ENCODE results near the gene NUBP2. TPM values are rescaled to one million over a fixed set of nuclear protein-coding genes. Genes with fewer than 3 reads are reported as not detected.
A peak's percentile ranks its signal among the peaks of the same experiment; 100 is the strongest.

The NUBP2 gene
- total RNA-seq, 1 experiment from 2014 or later, result 65.3 TPM

- POLR2A ChIA-PET, result no interaction called here
- no peak for TF ChIP-seq CTCF (IDR thresholded peaks at IDR 0.05; ENCODE audit: insufficient read depth in 1 of 2, low read depth in 1 of 2, low read length in 1 of 2, severe bottlenecking in 1 of 2, unreplicated experiment in 1 of 2)
- no peaks in the 10 kb centered on the region for H3K27me3 Mint-ChIP-seq (ENCODE audit: insufficient read depth, unreplicated experiment)
- Histone ChIP-seq H3K27me3 (replicated peaks; ENCODE audit: control insufficient read depth, insufficient read depth, low read length) (no peaks in the 10 kb centered on the region), H3K9me3 (no peaks in the 10 kb centered on the region), H3K4me1 (peaks cover 13% of the 10 kb centered on the region; the same call in 1 of the 2 replicates), H3K4me3 (ENCODE audit: low read depth, low read length) (no peak overlapping the region), H3K36me3 (ENCODE audit: control insufficient read depth, insufficient read depth, low read length) (no peaks in the 10 kb centered on the region)
- CTCF ChIA-PET, result no interaction called here
- H3K9me3 Mint-ChIP-seq (ENCODE audit: unreplicated experiment), result no peaks in the 10 kb centered on the region
- H3K4me3 Mint-ChIP-seq (ENCODE audit: unreplicated experiment), result no peak overlapping the region
- H3K4me1 Mint-ChIP-seq (ENCODE audit: low read depth, unreplicated experiment), result no peaks in the 10 kb centered on the region
- intact Hi-C loops (cut with micrococcal nuclease; ENCODE audit: unreplicated experiment), result no loop called here
- BruUV-seq (replicated peaks), result no TSS peak
- peaks cover 10% of the 10 kb centered on the region for H3K36me3 Mint-ChIP-seq (ENCODE audit: insufficient read depth, unreplicated experiment)
- no peak for DNase-seq
- no peak overlapping the region for H3K27ac Mint-ChIP-seq (ENCODE audit: unreplicated experiment)
Measured at GRCh38 chr16:1831186-1832075, 48.7 kb downstream of the NUBP2 start.

GRCh38 chr16:1832838-1833454 is 50.2 kb downstream of the NUBP2 start:
- H3K9me3 ChIP-seq, result no peaks in the 10 kb centered on the region
- Mint-ChIP-seq H3K27me3 (ENCODE audit: insufficient read depth, unreplicated experiment) (no peaks in the 10 kb centered on the region), H3K9me3 (ENCODE audit: unreplicated experiment) (no peaks in the 10 kb centered on the region), H3K36me3 (ENCODE audit: insufficient read depth, unreplicated experiment) (no peaks in the 10 kb centered on the region), H3K4me3 (ENCODE audit: unreplicated experiment) (no peak overlapping the region), H3K4me1 (ENCODE audit: low read depth, unreplicated experiment) (no peaks in the 10 kb centered on the region), H3K27ac (ENCODE audit: unreplicated experiment) (no peak overlapping the region)
- H3K4me3 ChIP-seq (ENCODE audit: low read depth, low read length), result no peak overlapping the region
- ChIA-PET CTCF (no interaction called here), POLR2A (no interaction called here)
- DNase-seq, result peak in 1 of 2 experiments; percentile 19
- H3K4me1 ChIP-seq, result peaks cover 13% of the 10 kb centered on the region; the same call in 1 of the 2 replicates
- BruUV-seq (replicated peaks), result no TSS peak
- no peaks in the 10 kb centered on the region for H3K36me3 ChIP-seq (ENCODE audit: control insufficient read depth, insufficient read depth, low read length)
- intact Hi-C loops (cut with micrococcal nuclease; ENCODE audit: unreplicated experiment), result no loop called here
- no peak for TF ChIP-seq CTCF (IDR thresholded peaks at IDR 0.05; ENCODE audit: insufficient read depth in 1 of 2, low read depth in 1 of 2, low read length in 1 of 2, severe bottlenecking in 1 of 2, unreplicated experiment in 1 of 2)
- H3K27me3 ChIP-seq (replicated peaks; ENCODE audit: control insufficient read depth, insufficient read depth, low read length), result no peaks in the 10 kb centered on the region

GRCh38 chr16:1834096-1834495 is 51.3 kb downstream of the NUBP2 start:
- ChIA-PET POLR2A (no interaction called here), CTCF (no interaction called here)
- H3K4me3 ChIP-seq (ENCODE audit: low read depth, low read length), result no peak overlapping the region
- no peaks in the 10 kb centered on the region for H3K27me3 ChIP-seq (replicated peaks; ENCODE audit: control insufficient read depth, insufficient read depth, low read length)
- Mint-ChIP-seq H3K36me3 (ENCODE audit: insufficient read depth, unreplicated experiment) (no peaks in the 10 kb centered on the region), H3K27ac (ENCODE audit: unreplicated experiment) (no peak overlapping the region), H3K27me3 (ENCODE audit: insufficient read depth, unreplicated experiment) (no peaks in the 10 kb centered on the region), H3K4me1 (ENCODE audit: low read depth, unreplicated experiment) (no peaks in the 10 kb centered on the region), H3K4me3 (ENCODE audit: unreplicated experiment) (no peak overlapping the region), H3K9me3 (ENCODE audit: unreplicated experiment) (no peaks in the 10 kb centered on the region)
- no peaks in the 10 kb centered on the region for H3K36me3 ChIP-seq (ENCODE audit: control insufficient read depth, insufficient read depth, low read length)
- no peak for TF ChIP-seq CTCF (IDR thresholded peaks at IDR 0.05; ENCODE audit: insufficient read depth in 1 of 2, low read depth in 1 of 2, low read length in 1 of 2, severe bottlenecking in 1 of 2, unreplicated experiment in 1 of 2)
- peaks cover 4% of the 10 kb centered on the region; the same call in 1 of the 2 replicates for H3K4me1 ChIP-seq
- no peaks in the 10 kb centered on the region for H3K9me3 ChIP-seq
- intact Hi-C loops (cut with micrococcal nuclease; ENCODE audit: unreplicated experiment), result no loop called here
- DNase-seq, result no peak
- no TSS peak for BruUV-seq (replicated peaks)

Small RNAs within 50 kb of the gene (microRNA-seq; reads per million reads assigned to microRNA genes)
- 9.1 reads per million, percentile 47 among the genes with 10 or more reads in this experiment for gene MIR3177

Other genes with a start within 250 kb of the NUBP2 start
- not detected in 2 replicates for gene TMEM204, start 249.3 kb upstream of the NUBP2 start, total RNA-seq (2022)
- 16.0 and 16.2 TPM in 2 replicates for gene IFT140, start 170.9 kb upstream of the NUBP2 start, total RNA-seq (2022)
- gene CRAMP1, start 170.6 kb upstream of the NUBP2 start, total RNA-seq (2022), result 24.7 and 27.3 TPM in 2 replicates
- gene JPT2, start 104.7 kb upstream of the NUBP2 start, total RNA-seq (2022), result 170 and 178 TPM in 2 replicates
- gene MAPK8IP3, start 76.8 kb upstream of the NUBP2 start, total RNA-seq (2022), result 60.5 and 74.9 TPM in 2 replicates
- gene NME3, start 11.4 kb upstream of the NUBP2 start, total RNA-seq (2022), result 5.8 and 7.0 TPM in 2 replicates
- 24.1 and 26.7 TPM in 2 replicates for gene EME2, start 10.2 kb upstream of the NUBP2 start, total RNA-seq (2022)
- gene MRPS34, start 9.8 kb upstream of the NUBP2 start, total RNA-seq (2022), result 105 and 109 TPM in 2 replicates
- 26.0 and 28.0 TPM in 2 replicates for gene SPSB3, start 389 bp upstream of the NUBP2 start, total RNA-seq (2022)
- gene IGFALS, start 10.7 kb downstream of the NUBP2 start, total RNA-seq (2022), result not detected in 2 replicates
- 39.9 and 48.1 TPM in 2 replicates for gene HAGH, start 43.9 kb downstream of the NUBP2 start, total RNA-seq (2022)
- gene FAHD1, start 44.2 kb downstream of the NUBP2 start, total RNA-seq (2022), result 16.5 and 21.1 TPM in 2 replicates
- not detected in 2 replicates for gene MEIOB, start 89.2 kb downstream of the NUBP2 start, total RNA-seq (2022)
- not detected in 2 replicates for gene HS3ST6, start 135.5 kb downstream of the NUBP2 start, total RNA-seq (2022)
- gene MSRB1, start 160.2 kb downstream of the NUBP2 start, total RNA-seq (2022), result 27.6 and 30.5 TPM in 2 replicates
- not detected in 2 replicates for gene RPL3L, start 171.7 kb downstream of the NUBP2 start, total RNA-seq (2022)
- 128 and 132 TPM in 2 replicates for gene NDUFB10, start 176.6 kb downstream of the NUBP2 start, total RNA-seq (2022)
- 2,961 and 3,006 TPM in 2 replicates for gene RPS2, start 181.9 kb downstream of the NUBP2 start, total RNA-seq (2022)
- gene RNF151, start 183.9 kb downstream of the NUBP2 start, total RNA-seq (2022), result not detected in 2 replicates
- gene TBL3, start 189.1 kb downstream of the NUBP2 start, total RNA-seq (2022), result 34.7 and 36.6 TPM in 2 replicates
- 0.35 and 1.1 TPM in 2 replicates for gene NOXO1, start 198.5 kb downstream of the NUBP2 start, total RNA-seq (2022)
- gene GFER, start 201.2 kb downstream of the NUBP2 start, total RNA-seq (2022), result 57.3 and 57.4 TPM in 2 replicates
- 2.9 and 3.3 TPM in 2 replicates for gene SYNGR3, start 207.0 kb downstream of the NUBP2 start, total RNA-seq (2022)
- 43.7 and 50.4 TPM in 2 replicates for gene ZNF598, start 226.9 kb downstream of the NUBP2 start, total RNA-seq (2022)
- gene NPW, start 236.8 kb downstream of the NUBP2 start, total RNA-seq (2022), result 6.1 and 8.8 TPM in 2 replicates
- gene NHERF2, start 243.9 kb downstream of the NUBP2 start, total RNA-seq (2022), result 21.8 and 26.6 TPM in 2 replicates